ENCODE results near the gene PLCB3.

- TF ChIP-seq POLR2AphosphoS5 (IDR thresholded peaks at IDR 0.05; ENCODE audit: low read depth, low read length), result no peak
- no peak for TF ChIP-seq TAF1 (IDR thresholded peaks at IDR 0.05; ENCODE audit: borderline replicate concordance, insufficient read depth, low read length)
- TF ChIP-seq REST (IDR thresholded peaks at IDR 0.05; ENCODE audit: insufficient read depth in 1 of 2, low read depth in 2 of 2, low read length in 2 of 2), result no peak
- TF ChIP-seq SIN3A (IDR thresholded peaks at IDR 0.05; ENCODE audit: borderline replicate concordance, insufficient read depth, low read length), result no peak
- no peak for TF ChIP-seq FOXP2 (optimal IDR thresholded peaks at IDR 0.05; ENCODE audit: borderline replicate concordance, extremely low read depth, extremely low read length, insufficient read depth)
Observed at GRCh38 chr11:64211181-64211872, 40.0 kb upstream of the PLCB3 start.
